Measurements from ENCODE around the gene ZDHHC14. TPM values are rescaled to one million over a fixed set of nuclear protein-coding genes. Genes with fewer than 3 reads are reported as not detected.
"Not testable (repeated sequence)": the region's sequence is repeated elsewhere in the genome, so short reads cannot be mapped to it uniquely, and the experiment has no call there.

ZDHHC14 gene
- total RNA-seq, 2 donors from 2014 or later, result 10.2 to 10.6 TPM

DNA sequence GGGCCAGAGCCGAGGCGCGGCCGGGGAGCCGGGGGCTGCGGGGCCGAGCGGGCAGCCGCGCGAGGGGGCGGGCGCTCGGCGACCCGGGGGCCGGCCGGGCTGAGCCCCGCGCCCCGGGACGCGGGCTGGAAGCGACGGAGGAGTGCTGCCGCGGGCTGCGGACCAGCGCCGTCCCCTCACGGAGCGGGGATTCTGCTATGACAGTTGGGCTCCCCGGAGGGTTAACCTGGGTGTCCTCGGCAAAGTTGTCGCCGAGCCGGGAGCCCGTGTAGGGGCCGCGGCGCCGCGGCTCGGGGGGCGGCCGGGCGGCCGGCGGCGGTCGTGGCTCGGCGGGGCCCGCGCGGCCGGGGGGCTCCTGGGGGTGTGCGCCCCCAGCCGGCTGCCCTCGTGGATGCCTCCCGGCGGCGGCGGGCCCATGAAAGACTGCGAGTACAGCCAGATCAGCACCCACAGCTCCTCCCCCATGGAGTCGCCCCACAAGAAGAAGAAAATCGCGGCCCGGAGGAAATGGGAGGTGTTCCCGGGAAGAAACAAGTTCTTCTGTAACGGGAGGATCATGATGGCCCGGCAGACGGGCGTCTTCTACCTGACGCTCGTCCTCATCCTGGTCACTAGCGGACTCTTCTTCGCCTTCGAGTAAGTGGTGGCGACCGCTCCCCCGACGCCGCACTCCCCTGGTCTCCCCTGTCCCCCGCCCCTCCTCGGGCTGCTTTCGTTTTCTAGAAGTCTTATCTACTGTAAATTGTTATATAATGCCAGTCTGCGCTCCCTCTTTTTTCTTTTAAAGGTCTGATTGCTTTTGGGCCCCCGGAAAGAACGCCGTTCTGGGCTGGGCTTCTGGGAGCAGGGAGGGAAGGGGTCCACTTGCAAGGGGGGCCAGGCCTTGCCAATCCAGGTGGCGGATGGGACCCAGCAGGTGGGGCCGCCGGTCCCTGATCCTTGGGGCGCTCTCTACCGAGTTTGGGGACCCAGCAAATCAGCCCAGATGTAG, 936 bp downstream of the ZDHHC14 start:
- intact Hi-C loops (cut with DNase I), result loop anchor here (10.0 kb wide), 1 partner anchor 57 kb away; the partner anchor contains the start of gene TMEM242
- WGBS, 2 donors, result 0 to 1% methylated on average over 29 to 89 of the region's 96 CpGs
- peak; percentile 24 for ATAC-seq

DNA sequence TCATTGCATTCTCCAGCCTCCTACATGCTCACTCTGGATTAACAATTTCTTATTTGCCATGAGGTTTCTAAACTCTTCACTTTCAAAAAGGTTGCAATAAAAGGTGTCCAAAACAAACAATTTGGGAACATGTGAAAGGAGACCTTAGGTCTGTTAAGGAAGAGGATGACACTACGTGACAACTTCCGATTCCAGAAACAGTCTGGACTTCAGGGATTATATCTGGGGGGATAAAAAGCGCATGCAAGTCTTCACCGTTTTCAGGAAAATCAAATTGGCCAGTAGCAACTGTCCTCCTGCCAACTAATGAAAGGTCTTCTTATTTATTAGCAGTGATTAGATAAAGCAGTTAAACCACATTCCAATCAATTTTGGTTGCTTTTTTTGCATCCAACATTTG, 1.8 kb downstream of the ZDHHC14 start:
- Histone ChIP-seq H3K36me3 (replicated peaks in 1 of 2; ENCODE audit: insufficient read depth in 1 of 2, low read depth in 2 of 2) (no peaks in the 10 kb centered on the region), H3K9me3 (no peaks in the 10 kb centered on the region), H3K27me3 (no peaks in the 10 kb centered on the region), H3K4me3 (no peak overlapping the region), H3K4me1 (peaks cover 25% of the 10 kb centered on the region), H3K27ac (no peak overlapping the region)
- no peak for ATAC-seq
- no peak for TF ChIP-seq POLR2A (IDR thresholded peaks at IDR 0.05)
- TF ChIP-seq, protein P1, sequence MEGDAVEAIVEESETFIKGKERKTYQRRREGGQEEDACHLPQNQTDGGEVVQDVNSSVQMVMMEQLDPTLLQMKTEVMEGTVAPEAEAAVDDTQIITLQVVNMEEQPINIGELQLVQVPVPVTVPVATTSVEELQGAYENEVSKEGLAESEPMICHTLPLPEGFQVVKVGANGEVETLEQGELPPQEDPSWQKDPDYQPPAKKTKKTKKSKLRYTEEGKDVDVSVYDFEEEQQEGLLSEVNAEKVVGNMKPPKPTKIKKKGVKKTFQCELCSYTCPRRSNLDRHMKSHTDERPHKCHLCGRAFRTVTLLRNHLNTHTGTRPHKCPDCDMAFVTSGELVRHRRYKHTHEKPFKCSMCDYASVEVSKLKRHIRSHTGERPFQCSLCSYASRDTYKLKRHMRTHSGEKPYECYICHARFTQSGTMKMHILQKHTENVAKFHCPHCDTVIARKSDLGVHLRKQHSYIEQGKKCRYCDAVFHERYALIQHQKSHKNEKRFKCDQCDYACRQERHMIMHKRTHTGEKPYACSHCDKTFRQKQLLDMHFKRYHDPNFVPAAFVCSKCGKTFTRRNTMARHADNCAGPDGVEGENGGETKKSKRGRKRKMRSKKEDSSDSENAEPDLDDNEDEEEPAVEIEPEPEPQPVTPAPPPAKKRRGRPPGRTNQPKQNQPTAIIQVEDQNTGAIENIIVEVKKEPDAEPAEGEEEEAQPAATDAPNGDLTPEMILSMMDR (IDR thresholded peaks at IDR 0.05), result no peak
- WGBS, 2 donors, result 28 to 44% methylated on average over 4 of the region's 4 CpGs
- DNase-seq, result no peak
- intact Hi-C loops (cut with DNase I), result loop anchor here (10.0 kb wide), 1 partner anchor 58 kb away; the partner anchor contains the start of gene TMEM242

More for the DNA sequence above, 936 bp downstream of the ZDHHC14 start:
- Histone ChIP-seq H3K9me3 (no peaks in the 10 kb centered on the region), H3K27me3 (no peaks in the 10 kb centered on the region), H3K4me1 (peaks cover 25% of the 10 kb centered on the region), H3K36me3 (replicated peaks in 1 of 2; ENCODE audit: insufficient read depth in 1 of 2, low read depth in 2 of 2) (no peaks in the 10 kb centered on the region), H3K27ac (peak overlapping the region; percentile 68 to 96 (median 93)), H3K4me3 (peak overlapping the region; percentile 76 to 100)
- DNase-seq, result peak; percentile 50 to 71 (median 54)
- TF ChIP-seq, protein P1 (IDR thresholded peaks at IDR 0.05), result peak in 2 of 7 experiments; percentile 4 to 17
- no peak for TF ChIP-seq POLR2A (IDR thresholded peaks at IDR 0.05)

DNA sequence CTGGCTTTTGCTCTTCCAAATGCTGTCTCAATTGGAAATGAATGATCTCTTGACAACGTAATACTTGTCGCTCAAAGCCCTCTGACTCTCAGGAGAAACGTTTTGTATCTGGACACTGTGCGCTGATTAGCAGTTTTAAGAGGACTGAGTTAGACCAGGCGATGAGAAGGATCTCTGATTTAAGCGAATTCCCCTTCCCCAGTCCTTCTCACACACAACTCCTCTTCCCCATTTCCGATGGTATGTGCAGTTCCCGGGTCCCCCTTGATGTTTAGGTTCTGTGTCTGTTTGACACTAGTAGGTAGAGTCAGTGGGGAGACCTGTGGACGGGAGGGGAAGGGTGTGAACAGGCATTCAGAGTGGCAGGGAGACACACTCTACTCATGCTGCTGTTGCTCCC, 2.5 kb downstream of the ZDHHC14 start:
- DNase-seq (no peak), ATAC-seq (no peak)
- no peak overlapping the region for H3K4me3 ChIP-seq
- intact Hi-C loops (cut with DNase I), result loop anchor here (10.0 kb wide), 1 partner anchor 59 kb away; the partner anchor contains the start of gene TMEM242
- H3K27me3 ChIP-seq, result no peaks in the 10 kb centered on the region
- WGBS, 2 donors, result 73 to 74% methylated on average over 9 of the region's 9 CpGs
- H3K27ac ChIP-seq, result no peak overlapping the region
- no peaks in the 10 kb centered on the region for H3K9me3 ChIP-seq
- H3K4me1 ChIP-seq, result peaks cover 25% of the 10 kb centered on the region
- no peaks in the 10 kb centered on the region for H3K36me3 ChIP-seq (replicated peaks in 1 of 2; ENCODE audit: insufficient read depth in 1 of 2, low read depth in 2 of 2)
- TF ChIP-seq POLR2A (IDR thresholded peaks at IDR 0.05), result no peak
- TF ChIP-seq, protein P1 (IDR thresholded peaks at IDR 0.05), result no peak

DNA sequence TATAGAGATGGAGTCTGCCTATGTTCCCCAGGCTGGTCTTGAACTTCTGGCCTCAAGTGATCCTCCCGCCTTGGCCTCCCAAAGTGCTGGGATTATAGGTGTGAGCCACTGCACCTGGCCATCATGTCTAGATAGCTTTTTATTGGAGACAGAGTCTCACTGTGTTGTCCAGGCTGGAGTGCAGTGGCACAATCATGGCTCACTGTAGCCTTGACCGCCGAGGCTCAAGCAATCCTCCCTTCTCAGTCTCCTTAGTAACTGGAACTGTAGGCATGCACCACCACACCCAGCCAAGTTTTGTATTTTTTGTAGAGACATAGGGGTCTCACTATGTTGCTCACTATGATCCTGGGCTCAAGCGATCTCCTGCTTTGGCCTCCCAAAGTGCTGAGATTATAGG, 4.0 kb downstream of the ZDHHC14 start:
- not testable (repeated sequence) for H3K27me3 ChIP-seq; H3K9me3 ChIP-seq; DNase-seq; H3K36me3 ChIP-seq (replicated peaks in 1 of 2; ENCODE audit: insufficient read depth in 1 of 2, low read depth in 2 of 2); ATAC-seq; H3K27ac ChIP-seq; H3K4me3 ChIP-seq
- 81 to 91% methylated on average over 4 of the region's 4 CpGs for WGBS, 2 donors
- intact Hi-C loops (cut with DNase I), result loop anchor here (10.0 kb wide), 1 partner anchor 60 kb away; the partner anchor contains the start of gene TMEM242
- peaks cover 20% of the 10 kb centered on the region for H3K4me1 ChIP-seq

DNA sequence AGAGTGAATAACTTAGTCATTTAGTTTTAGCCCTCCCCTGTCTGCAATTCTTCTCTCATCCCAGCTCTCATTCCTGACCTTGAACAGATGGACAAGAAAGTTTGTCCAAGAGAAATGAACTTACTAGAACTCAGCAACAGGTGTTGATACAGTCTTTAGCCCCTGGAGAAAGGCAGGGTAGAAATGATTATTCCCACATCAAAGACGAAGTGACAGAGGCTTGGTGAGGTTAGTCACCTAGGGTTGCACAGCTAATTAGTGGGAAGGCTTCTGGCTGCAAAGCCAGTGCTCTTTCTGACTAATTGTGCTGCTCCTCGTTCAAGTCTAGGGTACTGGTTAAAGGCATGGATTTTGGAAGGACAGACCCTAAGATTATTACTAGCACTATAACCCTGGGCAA, 4.5 kb downstream of the ZDHHC14 start:
- H3K4me3 ChIP-seq, result no peak overlapping the region
- H3K36me3 ChIP-seq (replicated peaks in 1 of 2; ENCODE audit: insufficient read depth in 1 of 2, low read depth in 2 of 2), result no peaks in the 10 kb centered on the region
- intact Hi-C loops (cut with DNase I), result loop anchor here (10.0 kb wide), 1 partner anchor 61 kb away; the partner anchor contains the start of gene TMEM242
- no peak for ATAC-seq
- H3K9me3 ChIP-seq, result no peaks in the 10 kb centered on the region
- H3K27ac ChIP-seq, result no peak overlapping the region
- 33 to 40% methylated on average over 2 of the region's 2 CpGs for WGBS, 2 donors
- TF ChIP-seq, protein P1 (IDR thresholded peaks at IDR 0.05), result no peak
- TF ChIP-seq POLR2A (IDR thresholded peaks at IDR 0.05), result no peak
- no peak for DNase-seq
- H3K4me1 ChIP-seq, result peaks cover 20% of the 10 kb centered on the region
- H3K27me3 ChIP-seq, result no peaks in the 10 kb centered on the region

Measured in body of pancreas (tissue), 4 donors.